GM12875 (cell line): ENCODE measurements around the gene LNX1.

Experiments
- H3K4me3 ChIP-seq: one replicate; pipeline ENCODE4 v1.5.1; 2011; ENCODE audit warnings: low read depth, low read length, control low read depth
- CTCF ChIP-seq: IDR thresholded peaks from 2 replicates; pipeline ENCODE4 v1.5.1; 2011; ENCODE audit warnings: low read depth, mild to moderate bottlenecking, control low read depth, inconsistent platforms, low read length, moderate library complexity, borderline replicate concordance; ENCODE audit not compliant: insufficient read depth

The LNX1 gene

GRCh38 chr4:53576071-53576617, 15.1 kb downstream of the LNX1 start:
- H3K4me3 ChIP-seq = no peak overlapping the region
- no peak for TF ChIP-seq CTCF

DNA sequence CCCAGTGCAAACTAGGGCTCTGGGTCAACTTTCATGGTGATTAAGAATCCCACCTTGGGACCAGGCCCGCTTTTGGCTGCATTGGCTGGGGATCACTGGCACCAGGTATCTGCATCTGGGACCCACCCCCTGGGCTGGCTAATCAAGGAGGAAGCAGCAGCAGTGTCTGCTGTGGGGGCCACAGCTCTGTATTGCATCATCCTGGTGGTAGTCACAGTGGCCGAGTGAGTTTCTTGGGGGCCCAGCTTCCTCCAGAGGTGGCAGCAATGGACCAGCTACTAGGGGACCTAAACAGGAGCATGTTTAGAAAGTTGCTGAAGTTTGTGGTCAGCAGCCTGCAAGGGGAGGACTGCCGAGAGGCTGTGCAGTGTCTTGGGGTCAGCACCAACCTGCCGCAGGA, 15.7 kb downstream of the LNX1 start:
- TF ChIP-seq CTCF = no peak

GRCh38 chr4:53574528-53574927, 16.8 kb downstream of the LNX1 start:
- no peak for TF ChIP-seq CTCF
- H3K4me3 ChIP-seq = no peak overlapping the region

More for the DNA sequence above, 15.7 kb downstream of the LNX1 start:
- H3K4me3 ChIP-seq = no peak overlapping the region

GRCh38 chr4:53573696-53574095, 17.6 kb downstream of the LNX1 start:
- H3K4me3 ChIP-seq = no peak overlapping the region
- TF ChIP-seq CTCF = no peak

GRCh38 chr4:53572600-53572994, 18.7 kb downstream of the LNX1 start:
- no peak for TF ChIP-seq CTCF
- H3K4me3 ChIP-seq = no peak overlapping the region

DNA sequence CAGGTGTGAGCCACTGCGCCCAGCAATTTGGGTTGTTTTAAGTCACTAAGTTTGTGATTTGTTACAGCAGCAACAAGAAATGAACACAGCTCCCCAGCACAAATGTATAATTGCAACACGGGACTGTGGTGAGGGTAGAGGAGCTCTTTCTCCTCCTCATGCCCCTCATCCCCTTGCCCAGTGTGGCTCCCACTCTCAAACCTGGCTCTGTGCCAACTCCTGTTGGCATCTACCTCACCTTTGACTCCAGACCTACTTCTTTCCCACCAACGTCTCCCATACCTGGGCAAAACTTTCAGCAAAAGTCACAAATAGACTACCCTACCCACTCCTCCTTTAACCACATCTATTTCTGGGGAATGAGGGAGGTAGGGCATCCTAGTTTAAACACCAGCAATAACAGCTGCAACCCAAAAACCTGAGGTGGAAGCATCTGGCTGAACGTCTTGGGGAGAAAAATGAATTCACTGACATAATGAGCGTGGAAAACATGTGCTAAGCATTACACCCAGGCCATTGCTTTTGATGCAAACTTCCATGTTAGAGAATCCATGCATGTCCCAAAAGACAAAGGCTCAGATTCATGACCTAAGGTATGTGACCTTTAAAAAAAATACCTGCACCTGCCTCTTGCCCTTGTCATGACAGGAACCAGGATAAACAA, 19.2 kb downstream of the LNX1 start:
- H3K4me3 ChIP-seq = no peak overlapping the region
- TF ChIP-seq CTCF = no peak

- TF ChIP-seq CTCF = no peak
- no peak overlapping the region for H3K4me3 ChIP-seq
Observed at GRCh38 chr4:53563824-53564223, 27.5 kb downstream of the LNX1 start.
